DMS114 treated with DMSO at 0.1 percent for 48 hours (cell line): ENCODE measurements around the gene ZNG1B.
"Not testable (repeated sequence)": the region's sequence is repeated elsewhere in the genome, so short reads cannot be mapped to it uniquely, and the experiment has no call there.

Experiments used
- DNase-seq: peaks from one replicate; lab custom pipeline; 2025; ENCODE audit not compliant: unreplicated experiment; lab: John Stamatoyannopoulos, UW

The ZNG1B gene

GRCh38 chr2:113437508-113438465, at the start of gene ZNG1B:
ZNG1B (plus strand) TSS chr2:113437691; CDS start chr2:113437869, 178 bp downstream.
- not testable (repeated sequence) for DNase-seq

- DNase-seq: no peak
Measured at GRCh38 chr2:113390124-113390849, 47.2 kb upstream of the ZNG1B start.

- no peak for DNase-seq
Measured at GRCh38 chr2:113391073-113391472, 46.4 kb upstream of the ZNG1B start.

GRCh38 chr2:113406114-113406513, 31.4 kb upstream of the ZNG1B start:
- no peak for DNase-seq

GRCh38 chr2:113407446-113408099, 29.9 kb upstream of the ZNG1B start:
- DNase-seq: no peak

GRCh38 chr2:113411725-113412352, 25.7 kb upstream of the ZNG1B start:
- not testable (repeated sequence) for DNase-seq

- not testable (repeated sequence) for DNase-seq
Measured at GRCh38 chr2:113412774-113413173, 24.7 kb upstream of the ZNG1B start.

- not testable (repeated sequence) for DNase-seq
Measured at GRCh38 chr2:113431773-113432172, 5.7 kb upstream of the ZNG1B start.

- not testable (repeated sequence) for DNase-seq
Measured at GRCh38 chr2:113433468-113433867, 4.0 kb upstream of the ZNG1B start.

GRCh38 chr2:113465770-113466169, 28.3 kb downstream of the ZNG1B start:
- DNase-seq: not testable (repeated sequence)

- DNase-seq: not testable (repeated sequence)
Measured at GRCh38 chr2:113476688-113477368, 39.3 kb downstream of the ZNG1B start.

GRCh38 chr2:113496527-113496926, 59.0 kb downstream of the ZNG1B start:
- not testable (repeated sequence) for DNase-seq

- not testable (repeated sequence) for DNase-seq
Measured at GRCh38 chr2:113498365-113498764, 60.9 kb downstream of the ZNG1B start, which contains the start of gene FOXD4L1. FOXD4L1 (plus strand) TSS chr2:113498665; CDS start chr2:113499257, 592 bp downstream.

GRCh38 chr2:113499019-113499885, 61.8 kb downstream of the ZNG1B start:
- DNase-seq: not testable (repeated sequence)

- DNase-seq: not testable (repeated sequence)
Measured at GRCh38 chr2:113499886-113500722, 62.6 kb downstream of the ZNG1B start.

GRCh38 chr2:113500723-113501038, 63.2 kb downstream of the ZNG1B start:
- not testable (repeated sequence) for DNase-seq

- not testable (repeated sequence) for DNase-seq
Measured at GRCh38 chr2:113502216-113503093, 65.0 kb downstream of the ZNG1B start.
